HG03135 (cell line): Measurements from ENCODE around the gene PARVG.

Experiments used
- ATAC-seq: cut with Tn5 transposase; IDR thresholded peaks from one replicate; pipeline ENCODE4 v1.9.1; 2021; ENCODE audit warnings: mild to moderate bottlenecking, moderate library complexity; ENCODE audit not compliant: unreplicated experiment

PARVG gene

DNA sequence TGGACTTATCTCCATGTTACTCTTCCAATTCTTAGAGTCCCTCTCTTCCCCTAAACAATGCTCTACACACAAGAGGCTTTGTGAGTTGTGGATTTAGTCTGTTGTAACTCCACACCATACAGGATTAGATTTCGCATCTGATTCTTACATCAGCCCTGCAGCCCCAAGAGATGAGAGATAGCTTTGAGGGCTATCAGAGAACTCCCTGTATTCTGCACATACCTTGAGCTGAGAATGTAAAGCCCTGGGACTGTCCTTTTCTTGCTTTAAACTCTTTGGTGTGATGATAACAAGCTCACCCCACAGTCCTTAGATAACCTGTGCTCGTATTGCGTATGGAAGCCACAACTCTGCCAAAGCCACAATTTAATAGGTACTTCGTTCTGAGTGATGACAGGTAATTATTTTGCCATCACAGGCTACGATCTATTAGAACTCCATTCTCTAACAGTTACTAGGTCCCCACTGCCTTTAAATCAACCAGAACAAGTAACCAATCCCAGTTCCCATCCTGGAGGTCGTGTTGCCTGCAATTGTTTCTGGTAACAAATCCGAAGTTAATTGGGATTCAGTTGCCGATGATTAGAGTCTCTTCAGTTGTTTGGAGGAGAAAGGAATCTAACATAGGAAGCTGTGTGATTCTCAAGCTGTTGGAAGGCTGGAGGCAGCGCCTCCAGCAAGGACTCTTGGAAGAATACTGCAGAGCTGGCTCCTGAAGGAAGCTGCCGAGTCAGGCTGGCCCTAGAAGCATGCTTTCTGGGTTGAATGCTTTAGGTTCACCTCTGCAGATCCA, 1.3 kb upstream of the PARVG start:
- no peak for ATAC-seq

DNA sequence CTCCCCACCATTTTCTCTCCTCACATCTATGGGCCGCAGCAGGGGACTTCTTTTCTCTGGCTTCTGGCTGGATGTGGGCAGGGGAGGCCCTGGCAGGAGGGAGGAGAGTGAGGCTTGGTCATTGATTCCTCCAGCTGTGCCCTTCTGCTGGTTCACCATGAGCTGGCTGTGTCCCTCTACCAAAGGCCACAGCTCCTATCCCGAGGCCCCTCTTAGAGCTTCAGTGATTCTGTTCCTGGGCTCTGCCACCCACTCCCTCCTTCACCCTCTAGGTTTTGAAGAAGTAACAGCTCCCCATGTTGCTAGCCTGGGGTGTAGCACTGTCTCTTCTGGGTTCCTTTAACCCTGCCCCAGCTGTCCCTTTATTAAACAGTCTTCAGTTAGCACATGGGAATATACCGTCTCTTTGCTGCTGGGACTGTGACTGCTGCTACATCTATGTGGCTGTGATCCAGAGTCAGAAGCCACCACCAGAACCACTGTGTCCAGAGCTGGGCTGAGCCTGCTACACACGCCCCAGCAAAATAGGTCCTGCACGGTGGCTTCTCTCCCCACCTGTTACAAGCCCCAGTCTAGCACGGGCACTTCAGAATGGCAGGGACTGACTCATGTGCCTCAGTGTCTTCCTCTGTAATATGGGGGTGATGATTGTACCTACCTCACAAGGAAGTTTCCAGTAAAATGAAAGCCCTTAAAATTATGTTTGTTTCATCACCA, 578 bp upstream of the PARVG start:
- no peak for ATAC-seq

DNA sequence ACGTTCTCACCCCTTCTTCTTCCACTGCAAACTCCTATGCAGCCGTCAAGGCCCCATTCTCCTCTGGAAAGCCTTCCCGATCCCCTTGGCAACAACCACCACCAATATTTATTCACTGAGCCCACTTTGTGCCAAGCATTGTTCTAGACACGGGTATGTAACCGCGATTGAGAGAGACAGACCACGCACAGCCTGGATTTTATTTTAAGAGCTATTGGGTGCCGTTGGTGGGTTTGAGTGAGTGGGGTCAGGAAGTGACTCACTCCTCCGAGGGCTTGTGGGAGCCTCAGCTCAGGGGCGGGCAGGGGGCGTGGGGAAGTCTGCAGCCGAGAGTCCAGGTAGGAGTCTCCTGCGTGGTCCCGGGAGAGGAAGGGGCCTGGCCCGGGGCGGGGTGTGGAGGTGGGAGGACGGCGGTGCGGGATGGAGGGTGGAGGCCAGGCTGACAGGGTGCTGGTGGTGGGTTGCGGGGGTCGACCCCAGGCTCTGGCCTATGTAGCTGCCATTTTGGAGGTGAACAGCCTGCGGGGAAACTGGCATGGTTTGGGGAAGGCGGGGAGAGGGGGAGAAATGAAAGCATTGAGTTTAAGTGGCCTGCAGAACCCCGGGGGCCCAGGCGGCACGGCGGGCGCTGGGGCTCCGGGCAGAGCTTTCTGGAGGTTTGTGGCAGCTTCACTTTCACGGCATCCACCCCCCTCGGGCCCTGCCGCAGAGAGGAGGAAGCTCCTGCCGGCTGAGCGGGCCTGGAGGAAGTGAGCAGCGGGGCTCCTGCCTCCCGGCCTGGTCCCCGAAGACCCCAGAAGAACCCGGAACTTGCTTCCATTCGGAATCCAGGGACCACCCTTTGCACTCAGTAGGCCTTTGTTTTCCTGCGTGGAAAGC, 547 bp downstream of the PARVG start:
- no peak for ATAC-seq

DNA sequence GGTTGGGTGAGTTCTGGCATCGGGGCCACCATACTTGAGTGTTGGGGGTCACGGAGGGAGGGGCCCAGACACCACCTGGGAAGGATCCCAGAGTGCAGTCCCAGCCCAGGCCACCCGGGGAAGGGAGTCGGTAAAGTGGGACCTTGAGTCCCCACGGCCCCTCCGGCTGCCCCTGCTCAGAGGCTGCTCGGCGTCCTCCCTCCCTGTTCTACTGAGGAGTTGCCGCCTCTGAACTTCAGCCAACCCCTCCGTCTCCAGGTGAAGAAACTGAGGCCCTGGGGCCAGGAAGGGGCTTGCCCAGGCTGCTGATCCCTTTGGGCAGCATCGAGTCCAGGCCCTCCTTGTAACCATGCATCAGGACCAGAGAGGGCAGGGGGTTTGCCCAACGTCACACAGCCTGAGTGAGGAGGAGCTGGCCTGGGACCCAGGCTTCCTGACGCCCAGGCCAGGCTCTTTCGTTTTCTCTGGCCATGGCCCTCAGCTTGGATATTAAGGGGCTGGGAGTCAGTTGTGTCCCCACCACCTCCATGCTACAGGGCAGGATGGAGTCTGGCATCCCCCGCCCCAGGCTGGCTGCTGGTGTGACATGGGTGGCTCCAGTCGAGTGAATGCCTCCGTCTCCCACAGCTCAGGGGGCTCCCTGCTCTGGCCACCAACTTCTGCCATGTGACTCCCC, 1.3 kb downstream of the PARVG start:
- ATAC-seq = no peak

GRCh38 chr22:44182588-44183286, 2.0 kb downstream of the PARVG start:
- no peak for ATAC-seq

- ATAC-seq = no peak
These were observed 2.5 kb downstream of the PARVG start for GRCh38 chr22:44183287-44183588.

DNA sequence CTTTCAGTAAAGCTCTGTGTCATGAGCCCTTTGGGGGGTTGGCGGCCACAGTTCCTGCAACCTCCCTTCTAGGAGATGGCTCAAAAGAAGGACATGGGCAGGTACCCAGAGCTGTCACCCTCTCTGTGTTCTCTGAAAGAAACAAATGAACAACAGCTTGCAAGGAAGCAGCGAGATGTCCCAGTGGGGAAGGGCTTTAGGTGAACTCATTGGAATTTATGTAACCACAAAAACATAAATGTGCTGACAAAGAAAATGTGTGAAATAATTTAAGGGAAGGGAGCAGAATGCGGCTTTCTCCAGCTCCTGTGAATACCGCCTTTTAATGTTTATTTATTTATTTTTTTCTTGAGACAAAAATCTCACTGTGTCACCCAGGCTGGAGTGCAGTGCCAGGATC, 3.3 kb downstream of the PARVG start:
- no peak for ATAC-seq

DNA sequence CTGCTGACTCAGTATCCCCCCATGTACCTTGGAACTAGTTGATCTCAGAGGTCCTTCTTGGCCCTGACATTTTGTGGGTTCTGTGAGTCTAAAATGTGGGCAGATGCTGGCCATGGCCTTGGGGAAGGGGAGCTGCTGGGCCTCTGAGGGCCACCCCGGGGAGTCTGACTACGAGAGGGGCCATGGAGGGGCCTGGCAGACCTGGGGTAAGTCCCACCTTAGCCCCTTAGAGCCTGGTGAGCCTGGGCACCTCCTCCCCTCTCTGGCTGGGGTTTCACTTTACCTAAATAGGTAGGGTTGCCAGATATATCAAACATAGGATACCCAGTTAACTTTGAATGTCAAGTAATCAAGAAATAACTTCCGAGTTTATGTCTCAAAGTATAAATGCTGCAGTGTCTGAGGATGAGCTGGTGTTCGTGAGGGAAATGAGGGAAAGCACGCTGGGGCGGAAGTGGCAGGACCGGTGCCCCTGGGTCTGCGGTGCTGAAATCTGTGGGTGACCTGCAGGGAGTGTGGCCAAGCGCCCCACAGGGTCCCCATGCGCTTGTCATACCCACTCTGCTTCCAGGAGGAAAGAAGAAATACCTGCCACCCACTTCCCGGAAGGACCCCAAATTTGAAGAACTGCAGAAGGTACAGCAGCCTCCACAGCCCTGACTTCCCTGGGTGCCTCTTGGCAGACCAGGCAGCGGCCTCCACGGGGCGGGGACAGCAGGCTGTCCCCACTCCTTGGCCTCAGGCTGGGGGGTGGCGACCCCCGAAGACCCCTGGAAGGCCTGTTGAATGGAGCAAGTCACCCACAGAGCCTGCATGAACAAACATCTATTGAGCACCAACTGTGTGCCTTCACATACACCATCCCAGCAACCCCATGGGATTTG, 4.8 kb downstream of the PARVG start:
- ATAC-seq = no peak

DNA sequence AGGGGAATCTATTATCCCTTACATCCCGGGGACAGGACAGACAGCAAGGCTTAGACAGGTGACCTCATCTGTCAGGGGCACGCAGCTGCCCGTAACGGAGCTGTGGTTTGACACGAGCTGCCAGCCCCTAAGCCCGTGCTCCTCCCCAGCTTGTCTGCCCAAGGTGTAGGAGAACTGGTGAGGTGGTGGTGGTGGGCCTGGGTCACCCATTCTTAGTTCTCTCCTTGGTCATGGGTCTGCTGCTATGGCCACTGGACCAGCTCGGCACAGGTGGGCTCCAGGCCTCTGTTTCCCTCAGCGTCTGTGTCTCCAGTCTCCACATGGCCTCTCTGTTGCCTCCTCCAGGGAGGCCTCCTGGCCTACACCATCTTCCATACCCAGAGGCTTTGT, 5.4 kb downstream of the PARVG start:
- no peak for ATAC-seq

- no peak for ATAC-seq
These were observed 6.0 kb downstream of the PARVG start for GRCh38 chr22:44186737-44187136.

DNA sequence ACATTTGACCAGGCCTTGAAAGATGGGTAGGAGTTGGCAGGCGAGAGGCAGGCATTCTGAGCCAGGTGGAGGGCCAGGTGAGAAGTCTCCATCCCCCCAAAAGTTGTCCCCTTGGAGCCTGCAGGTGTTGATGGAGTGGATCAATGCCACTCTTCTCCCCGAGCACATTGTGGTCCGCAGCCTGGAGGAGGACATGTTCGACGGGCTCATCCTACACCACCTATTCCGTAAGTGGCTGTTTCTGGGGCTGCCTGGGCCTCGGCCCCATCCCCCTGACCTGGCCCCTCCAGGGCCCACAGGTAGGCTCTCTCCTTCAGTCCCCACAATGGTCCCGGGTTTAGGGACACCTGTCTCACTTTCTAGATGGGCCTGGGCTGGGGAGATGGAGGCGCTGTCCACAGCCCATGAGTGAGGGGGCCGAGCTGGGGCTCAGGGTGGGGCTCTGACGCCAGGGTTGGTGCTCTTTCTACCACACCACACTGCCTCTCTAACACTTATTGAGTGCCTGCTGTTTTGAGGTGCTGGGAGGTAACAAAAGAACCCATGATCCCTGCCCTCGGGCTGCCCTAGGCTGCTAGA, 7.0 kb downstream of the PARVG start:
- no peak for ATAC-seq

GRCh38 chr22:44188316-44188715, 7.6 kb downstream of the PARVG start:
- ATAC-seq = no peak

DNA sequence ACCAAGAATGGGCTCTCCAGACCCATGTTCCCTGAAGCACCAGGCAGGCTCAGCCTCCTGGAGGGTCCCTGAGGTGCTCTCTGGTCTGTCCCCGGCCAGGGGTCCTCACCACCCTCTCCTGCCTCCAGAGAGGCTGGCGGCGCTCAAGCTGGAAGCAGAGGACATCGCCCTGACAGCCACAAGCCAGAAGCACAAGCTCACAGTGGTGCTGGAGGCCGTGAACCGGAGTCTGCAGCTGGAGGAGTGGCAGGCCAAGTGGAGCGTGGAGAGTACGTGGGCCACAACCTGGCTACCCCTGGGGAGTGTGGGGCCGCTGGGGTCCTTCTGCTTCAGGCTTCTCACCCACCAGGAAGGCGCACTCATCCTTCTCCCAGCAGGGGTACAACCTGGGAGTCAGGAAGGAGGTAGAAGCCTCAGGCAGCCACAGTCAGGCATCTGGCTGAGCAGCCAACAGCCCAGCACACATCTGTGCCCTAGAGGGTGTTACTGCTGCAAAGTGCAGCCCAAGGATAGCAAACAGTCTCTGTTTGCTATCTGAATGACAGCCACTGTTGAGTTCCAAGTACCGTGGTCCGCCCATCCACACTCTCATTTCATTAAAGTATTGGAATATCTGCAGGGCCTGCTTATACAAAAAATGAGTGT, 8.4 kb downstream of the PARVG start:
- ATAC-seq = no peak

DNA sequence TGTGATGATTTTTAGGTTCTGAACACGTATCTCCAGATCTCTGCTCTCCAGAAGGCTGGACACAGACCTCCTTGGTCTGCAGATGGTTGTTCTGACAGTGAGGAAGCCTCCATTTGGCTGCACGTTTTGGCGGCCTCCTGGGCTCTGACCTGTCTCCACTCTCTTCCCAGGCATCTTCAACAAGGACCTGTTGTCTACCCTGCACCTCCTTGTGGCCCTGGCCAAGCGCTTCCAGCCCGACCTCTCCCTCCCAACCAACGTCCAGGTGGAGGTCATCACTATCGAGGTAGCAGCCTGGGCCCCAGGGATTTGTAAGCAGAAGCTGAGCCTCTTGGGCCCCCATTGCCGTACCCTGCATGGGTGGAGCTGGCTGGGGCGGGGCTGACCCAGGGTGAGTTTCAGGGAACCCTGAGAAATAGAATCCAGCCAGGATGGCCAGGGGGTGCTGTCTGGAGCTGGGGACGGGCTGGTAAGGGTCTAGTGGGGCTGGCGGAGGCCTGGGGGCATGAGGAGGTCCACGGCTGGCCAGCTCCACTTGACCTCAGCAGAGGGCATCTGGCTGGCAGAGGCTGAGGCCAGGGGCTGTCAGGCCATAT, 9.8 kb downstream of the PARVG start:
- ATAC-seq = no peak

DNA sequence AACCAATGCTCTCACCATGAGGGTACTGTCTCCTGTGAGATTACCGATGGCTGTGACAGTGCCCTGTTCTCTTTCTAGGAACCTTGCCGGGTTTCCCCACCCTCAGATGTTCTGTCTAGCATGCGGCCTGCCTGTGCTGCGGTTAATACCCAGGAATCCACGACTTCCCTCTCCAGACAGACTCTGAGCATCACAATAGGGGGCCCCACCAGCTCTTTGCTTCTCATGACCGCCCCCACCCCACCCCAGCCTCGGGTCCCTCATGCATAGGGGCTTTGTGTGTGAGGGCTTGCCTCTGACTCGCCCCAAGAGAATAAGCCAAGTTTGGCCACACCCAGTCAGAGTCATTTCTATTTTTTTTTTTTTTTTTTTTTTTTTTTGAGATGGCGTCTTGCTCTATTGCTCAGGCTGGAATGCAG, 10.3 kb downstream of the PARVG start:
- ATAC-seq = no peak

GRCh38 chr22:44192098-44192815, 11.5 kb downstream of the PARVG start:
- no peak for ATAC-seq

- ATAC-seq = no peak
These were observed 12.2 kb downstream of the PARVG start for GRCh38 chr22:44192816-44193534.
